GM23338 (cell line): Measurements from ENCODE around the gene PDK3. TPM values are rescaled to one million over a fixed set of nuclear protein-coding genes. Genes with fewer than 3 reads are reported as not detected.

Experiments
- ATAC-seq: fragments of 200-7000 bp; cut with Tn5 transposase; 3 replicates; pipeline ENCODE4 v1.9.1; 2020
- DNase-seq: peaks from one replicate; pipeline ENCODE4 v3.0.0-alpha.2; 2015; ENCODE audit warnings: low spot score
- H2AFZ ChIP-seq: fragments of 200-600 bp; sonication (generic); 2 replicates; pipeline ENCODE4 v1.8.0; 2016; ENCODE audit warnings: antibody characterized with exemption, mild to moderate bottlenecking, moderate library complexity
- H3F3A ChIP-seq: fragments of 200-600 bp; sonication (generic); replicated peaks from 2 replicates; pipeline ENCODE4 v1.8.0; 2017; ENCODE audit warnings: antibody characterized with exemption, mixed run types, low read depth
- H3K27ac ChIP-seq: fragments of 200-600 bp; sonication (generic); 2 replicates; pipeline ENCODE4 v1.6.1; 2016; ENCODE audit warnings: low read depth
- H3K27me3 ChIP-seq: fragments of 200-600 bp; sonication (generic); 2 replicates; pipeline ENCODE4 v1.8.0; 2016; ENCODE audit warnings: mild to moderate bottlenecking, mixed run types, moderate library complexity; ENCODE audit not compliant: insufficient read depth
- H3K36me3 ChIP-seq: fragments of 200-600 bp; sonication (generic); 2 replicates; pipeline ENCODE4 v1.8.0; 2016; ENCODE audit warnings: mild to moderate bottlenecking; ENCODE audit not compliant: insufficient read depth
- H3K4me1 ChIP-seq: fragments of 200-600 bp; sonication (generic); 2 replicates; pipeline ENCODE4 v1.8.0; 2016; ENCODE audit warnings: mild to moderate bottlenecking, moderate library complexity; ENCODE audit not compliant: insufficient read depth
- H3K4me2 ChIP-seq: fragments of 200-600 bp; sonication (generic); 2 replicates; pipeline ENCODE4 v1.7.1; 2017; ENCODE audit warnings: mixed run types
- H3K4me3 ChIP-seq: fragments of 200-600 bp; sonication (generic); 2 replicates; pipeline ENCODE4 v1.6.1; 2016; ENCODE audit warnings: mixed run types
- H3K79me2 ChIP-seq: fragments of 200-600 bp; sonication (generic); replicated peaks from 2 replicates; pipeline ENCODE4 v1.8.0; 2017; ENCODE audit warnings: mild to moderate bottlenecking; ENCODE audit not compliant: insufficient read depth
- H3K9me2 ChIP-seq: fragments of 200-600 bp; sonication (generic); 2 replicates; pipeline ENCODE4 v1.8.0; 2017; ENCODE audit not compliant: insufficient read depth
- H4K20me1 ChIP-seq: fragments of 200-600 bp; sonication (generic); replicated peaks from 2 replicates; pipeline ENCODE4 v1.8.0; 2017; ENCODE audit warnings: mild to moderate bottlenecking; ENCODE audit not compliant: insufficient read depth
- H3K27ac Mint-ChIP-seq: 2 replicates; pipeline ENCODE4 v1.8.0; 2020; ENCODE audit warnings: inconsistent platforms, mild to moderate bottlenecking, moderate library complexity, mixed read lengths
- H3K27me3 Mint-ChIP-seq: 3 replicates; pipeline ENCODE4 v1.8.0; 2022; ENCODE audit warnings: low read depth, mild to moderate bottlenecking, moderate library complexity, mixed read lengths, inconsistent platforms; ENCODE audit not compliant: insufficient read depth, poor library complexity
- H3K36me3 Mint-ChIP-seq: 3 replicates; pipeline ENCODE4 v1.8.0; 2021; ENCODE audit warnings: low read depth, mild to moderate bottlenecking, inconsistent platforms, moderate library complexity, mixed read lengths
- H3K4me1 Mint-ChIP-seq: 3 replicates; pipeline ENCODE4 v1.8.0; 2020; ENCODE audit warnings: mild to moderate bottlenecking, inconsistent platforms, mixed read lengths
- H3K4me3 Mint-ChIP-seq: 3 replicates; pipeline ENCODE4 v1.8.0; 2021; ENCODE audit warnings: moderate library complexity, mild to moderate bottlenecking, inconsistent platforms, mixed read lengths
- H3K9me3 Mint-ChIP-seq: 3 replicates; pipeline ENCODE4 v1.8.0; 2020; ENCODE audit warnings: moderate library complexity, mild to moderate bottlenecking, inconsistent platforms, mixed read lengths
- JUNB ChIP-seq: IDR thresholded peaks from one replicate; pipeline ENCODE4 v1.6.1; 2016; ENCODE audit warnings: antibody characterized with exemption; ENCODE audit not compliant: unreplicated experiment
- REST ChIP-seq: IDR thresholded peaks from one replicate; pipeline ENCODE4 v1.6.1; 2018; ENCODE audit warnings: antibody characterized with exemption; ENCODE audit not compliant: unreplicated experiment
- ZNF114 ChIP-seq: fragments of 250-450 bp; sonication (Bioruptor Pico); IDR thresholded peaks from 2 replicates; pipeline ENCODE4 v1.5.0; 2020; ENCODE audit warnings: mild to moderate bottlenecking, moderate library complexity
- ZNF331 ChIP-seq: fragments of 250-450 bp; sonication (Bioruptor Pico); IDR thresholded peaks from 2 replicates; pipeline ENCODE4 v1.5.0; 2020; ENCODE audit warnings: low read depth, mild to moderate bottlenecking, moderate library complexity
- ZNF462 ChIP-seq: fragments of 250-450 bp; sonication (Bioruptor Pico); IDR thresholded peaks from 2 replicates; pipeline ENCODE4 v1.5.0; 2020; ENCODE audit warnings: mild to moderate bottlenecking, moderate library complexity
- polyA plus RNA-seq: library from polyadenylated mRNA; unstranded; fragments of >200 nt; fragmentation: Nextera tagmentation; extraction: Ambion mirVana; gene quantifications from 2 replicates; pipeline ENCODE4 v1.2.1, GENCODE V29; 2016
- total RNA-seq: library from RNA; depleted of rRNA; stranded (reverse); fragments of >200 nt; shearing (Covaris generic); gene quantifications from 2 replicates; pipeline ENCODE4 v1.2.3, GENCODE V29; 2014

PDK3 gene
- total and polyA plus RNA-seq, 2 experiments from 2014 or later: 35.7 to 51.2 TPM

- Mint-ChIP-seq H3K27ac (no peak overlapping the region), H3K9me3 (no peaks in the 10 kb centered on the region), H3K4me1 (peaks cover 13% of the 10 kb centered on the region), H3K27me3 (peaks cover 4% of the 10 kb centered on the region), H3K36me3 (no peaks in the 10 kb centered on the region), H3K4me3 (no peak overlapping the region)
- TF ChIP-seq ZNF331 (CRISPR knock-in tag) (no peak), REST (no peak), JUNB (no peak), ZNF462 (CRISPR knock-in tag) (no peak), ZNF114 (no peak)
- DNase-seq: no peak
- Histone ChIP-seq H3K9me2 (no peaks in the 10 kb centered on the region), H3K4me3 (no peak overlapping the region), H3K4me1 (no peaks in the 10 kb centered on the region; the same call in 1 of the 2 replicates), H3K27me3 (no peaks in the 10 kb centered on the region), H3F3A (no peaks in the 10 kb centered on the region), H2AFZ (no peak overlapping the region), H3K4me2 (no peak overlapping the region), H3K36me3 (no peaks in the 10 kb centered on the region), H3K27ac (no peak overlapping the region), H3K79me2 (no peaks in the 10 kb centered on the region), H4K20me1 (no peaks in the 10 kb centered on the region)
- ATAC-seq: no peak
Measured at GRCh38 chrX:24428516-24428915, 36.6 kb upstream of the PDK3 start.
